Esophagus squamous epithelium (tissue), 5 donors: Measurements from ENCODE around the gene SMIM35. TPM values are rescaled to one million over a fixed set of nuclear protein-coding genes. Genes with fewer than 3 reads are reported as not detected.
A peak's percentile ranks its signal among the peaks of the same experiment; 100 is the strongest.

Experiments used
- DNase-seq: peaks from one replicate; lab custom pipeline; 2025; lab: John Stamatoyannopoulos, UW
- H3K27ac ChIP-seq, 4 donors: fragments of 200-600 bp; sonication (generic); one replicate each; pipeline ENCODE4 v1.5.1; 2016 to 2019; ENCODE audit warnings: mild to moderate bottlenecking in 1 of 4
- H3K27me3 ChIP-seq, 4 donors: fragments of 200-600 bp; sonication (generic); 1 replicate in 3 of 4; 2 replicates in 1 of 4; pipeline versions ENCODE4 v1.5.1 to v1.6.0; 2017 to 2021; ENCODE audit warnings: antibody characterized with exemption in 1 of 4
- H3K36me3 ChIP-seq, 3 donors: fragments of 200-600 bp; sonication (generic); one replicate each; pipeline ENCODE4 v1.5.1; 2016 to 2019
- H3K4me1 ChIP-seq, 3 donors: fragments of 200-600 bp; sonication (generic); one replicate each; pipeline ENCODE4 v1.5.1; 2017 to 2019
- H3K4me3 ChIP-seq, 4 donors: fragments of 200-600 bp; sonication (generic); 1 replicate in 3 of 4; 2 replicates in 1 of 4; pipeline ENCODE4 v1.5.1; 2016 to 2019; ENCODE audit warnings: mild to moderate bottlenecking in 2 of 4, moderate library complexity in 1 of 4
- H3K9me3 ChIP-seq, 3 donors: fragments of 200-600 bp; sonication (generic); one replicate each; pipeline ENCODE4 v1.5.1; 2016 to 2019
- POLR2A ChIP-seq, 4 donors: fragments of 450-650 bp; IDR thresholded peaks; one replicate each; pipeline ENCODE4 v1.6.1; 2017; ENCODE audit warnings: antibody characterized with exemption in 4 of 4, mild to moderate bottlenecking in 4 of 4, moderate library complexity in 3 of 4
- WGBS, 2 donors: methylation state at CpG; one replicate each; pipeline ENCODE4 v1.1.5; 2018; 5-methylcytosine and 5-hydroxymethylcytosine counted together
- intact Hi-C: fragments of 100-400 bp; cut with DNase I; formaldehyde crosslinking; loops from one replicate; pipeline ENCODE4 v1.15.0; 2022
- total RNA-seq, 4 donors: library from RNA; depleted of rRNA; stranded (reverse); fragments of >200 nt; gene quantifications; one replicate each; pipeline ENCODE4 v1.1.0, GENCODE V29; 2016
- TF ChIP-seq, protein P1 (sequence below), 6 experiments: fragments of 450-650 bp in 4 of 6; fragments of 200-600 bp in 2 of 6; sonication (generic) in 2 of 6; IDR thresholded peaks; one replicate each; pipeline ENCODE4 v1.5.1; 2016 to 2019; ENCODE audit warnings: antibody characterized with exemption in 6 of 6, mild to moderate bottlenecking in 4 of 6, moderate library complexity in 4 of 6
- donor health status: DM: yes; HTN: yes; CAD: no.

SMIM35 gene
- total RNA-seq, 4 donors from 2014 or later = not detected

DNA sequence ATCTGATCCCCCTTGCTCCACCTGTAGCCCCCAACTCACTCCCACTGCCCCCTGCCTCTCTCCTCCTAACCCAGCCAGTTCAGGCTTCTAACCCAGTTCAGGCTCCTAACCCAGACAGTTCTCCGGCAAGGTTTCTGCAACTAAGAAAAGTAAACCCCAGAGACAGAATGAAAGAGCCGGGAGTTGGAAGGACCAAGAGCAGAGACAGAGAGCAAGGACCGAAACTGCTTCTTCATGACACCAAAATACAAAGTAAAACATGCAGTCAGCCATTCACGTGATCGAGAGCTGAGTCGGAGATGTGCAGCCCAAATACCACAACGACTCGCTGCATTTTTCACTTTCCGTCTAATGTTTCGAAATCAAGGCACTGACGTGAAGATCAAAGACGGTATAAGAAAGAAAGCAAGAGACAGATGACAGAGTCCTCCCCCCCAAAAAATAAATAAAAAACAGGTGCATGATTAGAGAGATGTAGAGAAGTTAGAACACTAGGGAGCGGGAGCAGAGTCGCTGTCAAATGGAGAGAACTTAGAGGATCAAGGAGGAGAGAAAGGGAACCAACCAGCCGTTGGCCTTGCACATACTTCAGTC is 99.7 kb downstream of the SMIM35 start:
- no peaks in the 10 kb centered on the region for H3K9me3 ChIP-seq
- H3K27ac ChIP-seq = peak overlapping the region; percentile 65 to 87 (median 83)
- TF ChIP-seq, protein P1, sequence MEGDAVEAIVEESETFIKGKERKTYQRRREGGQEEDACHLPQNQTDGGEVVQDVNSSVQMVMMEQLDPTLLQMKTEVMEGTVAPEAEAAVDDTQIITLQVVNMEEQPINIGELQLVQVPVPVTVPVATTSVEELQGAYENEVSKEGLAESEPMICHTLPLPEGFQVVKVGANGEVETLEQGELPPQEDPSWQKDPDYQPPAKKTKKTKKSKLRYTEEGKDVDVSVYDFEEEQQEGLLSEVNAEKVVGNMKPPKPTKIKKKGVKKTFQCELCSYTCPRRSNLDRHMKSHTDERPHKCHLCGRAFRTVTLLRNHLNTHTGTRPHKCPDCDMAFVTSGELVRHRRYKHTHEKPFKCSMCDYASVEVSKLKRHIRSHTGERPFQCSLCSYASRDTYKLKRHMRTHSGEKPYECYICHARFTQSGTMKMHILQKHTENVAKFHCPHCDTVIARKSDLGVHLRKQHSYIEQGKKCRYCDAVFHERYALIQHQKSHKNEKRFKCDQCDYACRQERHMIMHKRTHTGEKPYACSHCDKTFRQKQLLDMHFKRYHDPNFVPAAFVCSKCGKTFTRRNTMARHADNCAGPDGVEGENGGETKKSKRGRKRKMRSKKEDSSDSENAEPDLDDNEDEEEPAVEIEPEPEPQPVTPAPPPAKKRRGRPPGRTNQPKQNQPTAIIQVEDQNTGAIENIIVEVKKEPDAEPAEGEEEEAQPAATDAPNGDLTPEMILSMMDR (IDR thresholded peaks at IDR 0.05) = peak in 1 of 6 experiments; percentile 1
- no peak for TF ChIP-seq POLR2A (IDR thresholded peaks at IDR 0.05)
- intact Hi-C loops = no loop called here
- peaks cover 24 to 53% (median 34%) of the 10 kb centered on the region in 3 donors for H3K4me1 ChIP-seq
- 50 to 51% methylated on average over 13 of the region's 15 CpGs for WGBS, 2 donors
- H3K27me3 ChIP-seq = peaks cover 0 to 24% (median 0%) of the 10 kb centered on the region in 4 donors
- H3K36me3 ChIP-seq = peaks cover 0 to 10% (median 0%) of the 10 kb centered on the region in 3 donors
- no peak for DNase-seq
- H3K4me3 ChIP-seq = peak overlapping the region; percentile 31 to 80 (median 56)

- Histone ChIP-seq H3K9me3 (no peaks in the 10 kb centered on the region), H3K4me3 (peak within 1 kb of the TSS; percentile 31 to 80 (median 56)), H3K27ac (peak within 1 kb of the TSS; percentile 65 to 87 (median 83)), H3K4me1 (peaks cover 23 to 47% (median 29%) of the 10 kb centered on the region in 3 donors), H3K27me3 (peaks cover 0 to 24% (median 0%) of the 10 kb centered on the region in 4 donors), H3K36me3 (peaks cover 0 to 10% (median 0%) of the 10 kb centered on the region in 3 donors)
- TF ChIP-seq, protein P1 (IDR thresholded peaks at IDR 0.05) = peak in 1 of 6 experiments; percentile 6
- TF ChIP-seq POLR2A (IDR thresholded peaks at IDR 0.05) = peak in 3 of 4 donors; percentile 14 to 99 (median 84)
- peak; percentile 41 for DNase-seq
- intact Hi-C loops = no loop called here
- WGBS, 2 donors = 8 to 52% methylated on average over 4 to 21 of the region's 71 CpGs
Measured at GRCh38 chr11:117985953-117986887, 100.5 kb downstream of the SMIM35 start, which contains the start of gene IL10RA. Gene IL10RA, plus strand, starts transcription at chr11:117986394. Its CDS starts 74 bp downstream, at chr11:117986468.

GRCh38 chr11:117984476-117984875 is 102.3 kb downstream of the SMIM35 start:
- TF ChIP-seq, protein P1 (IDR thresholded peaks at IDR 0.05) = no peak
- TF ChIP-seq POLR2A (IDR thresholded peaks at IDR 0.05) = no peak
- Histone ChIP-seq H3K27me3 (peaks cover 0 to 39% (median 0%) of the 10 kb centered on the region in 4 donors), H3K4me3 (no peak overlapping the region), H3K4me1 (peaks cover 23 to 41% (median 29%) of the 10 kb centered on the region in 3 donors), H3K36me3 (peaks cover 0 to 4% (median 0%) of the 10 kb centered on the region in 3 donors), H3K27ac (no peak overlapping the region), H3K9me3 (no peaks in the 10 kb centered on the region)
- WGBS, 2 donors = 77 to 84% methylated on average over 3 to 4 of the region's 4 CpGs
- DNase-seq = no peak
- intact Hi-C loops = no loop called here

DNA sequence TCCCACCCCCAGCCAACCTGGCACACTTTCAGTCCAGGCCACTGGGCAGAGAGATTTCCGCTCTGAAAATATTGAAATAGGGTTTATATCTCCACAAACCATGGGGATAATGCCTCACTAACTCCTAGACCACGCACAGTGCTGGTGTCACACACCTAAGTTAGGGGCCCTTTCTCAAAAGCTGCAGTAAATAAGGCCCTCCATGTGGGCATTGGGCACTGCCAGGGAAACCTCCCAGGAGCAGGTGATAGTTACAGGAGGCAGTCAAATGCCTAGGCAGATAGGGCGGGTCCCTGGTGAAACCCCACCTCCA is 103.6 kb downstream of the SMIM35 start:
- no peak for TF ChIP-seq POLR2A (IDR thresholded peaks at IDR 0.05)
- TF ChIP-seq, protein P1 (IDR thresholded peaks at IDR 0.05) = no peak
- no peak for DNase-seq
- Histone ChIP-seq H3K4me3 (no peak overlapping the region), H3K27me3 (peaks cover 0 to 45% (median 0%) of the 10 kb centered on the region in 4 donors), H3K9me3 (no peaks in the 10 kb centered on the region), H3K36me3 (no peaks in the 10 kb centered on the region), H3K27ac (no peak overlapping the region), H3K4me1 (peaks cover 17 to 27% (median 20%) of the 10 kb centered on the region in 3 donors)
- WGBS, 2 donors = 79 to 100% methylated on average over 2 of the region's 3 CpGs
- intact Hi-C loops = no loop called here
